ENCODE measurements around the gene DHCR24.

Gene DHCR24

DNA sequence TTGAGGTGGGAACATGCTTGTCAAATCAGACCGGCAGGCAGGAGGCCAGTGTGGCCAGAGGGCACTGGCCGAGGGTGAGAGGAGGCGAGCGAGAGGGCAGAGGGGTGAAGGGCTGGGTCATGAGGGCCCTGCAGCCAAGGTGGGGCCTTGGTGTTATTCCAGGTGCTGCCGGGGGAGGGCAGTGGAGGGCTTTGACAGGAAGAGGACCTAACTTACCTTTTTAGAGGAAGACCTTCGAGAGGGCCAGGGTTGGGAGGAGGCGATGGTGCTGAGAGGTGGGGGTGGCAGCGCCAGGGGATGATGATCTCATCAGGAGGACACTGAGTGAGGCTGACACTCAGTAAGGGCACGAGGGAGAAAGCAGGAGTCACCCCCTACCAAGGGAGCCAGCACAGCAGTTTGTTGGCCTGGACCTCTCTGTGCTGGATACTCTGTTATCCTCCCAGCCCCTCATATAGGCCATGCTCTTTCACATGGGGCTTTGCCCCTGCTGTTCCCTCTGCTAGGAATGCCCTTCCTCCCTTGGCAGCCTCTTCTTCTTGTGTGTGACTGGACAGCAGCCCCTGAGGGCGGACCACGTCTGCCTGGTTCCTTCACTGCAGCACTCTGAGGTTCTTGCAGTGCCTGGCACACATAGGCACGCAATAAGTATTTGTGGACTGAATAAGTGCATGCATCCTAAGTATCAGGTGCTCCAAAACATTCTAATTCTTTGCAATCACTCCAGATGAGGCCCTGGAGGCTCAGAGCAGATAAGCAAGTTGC, 78.4 kb downstream of the DHCR24 start:
- DNase-seq (ENCODE audit: low read depth): no peak
- H3K4me3 ChIP-seq (ENCODE audit: low read depth, low read length): no peak overlapping the region

GRCh38 chr1:54807756-54808155, 79.2 kb downstream of the DHCR24 start:
- DNase-seq (ENCODE audit: low read depth): no peak

GRCh38 chr1:54806931-54807611, 79.9 kb downstream of the DHCR24 start:
- no peak for DNase-seq (ENCODE audit: low read depth)
- no peak overlapping the region for H3K4me3 ChIP-seq (ENCODE audit: low read depth, low read length)

More at GRCh38 chr1:54807756-54808155, 79.2 kb downstream of the DHCR24 start:
- no peak overlapping the region for H3K4me3 ChIP-seq (ENCODE audit: low read depth, low read length)

DNA sequence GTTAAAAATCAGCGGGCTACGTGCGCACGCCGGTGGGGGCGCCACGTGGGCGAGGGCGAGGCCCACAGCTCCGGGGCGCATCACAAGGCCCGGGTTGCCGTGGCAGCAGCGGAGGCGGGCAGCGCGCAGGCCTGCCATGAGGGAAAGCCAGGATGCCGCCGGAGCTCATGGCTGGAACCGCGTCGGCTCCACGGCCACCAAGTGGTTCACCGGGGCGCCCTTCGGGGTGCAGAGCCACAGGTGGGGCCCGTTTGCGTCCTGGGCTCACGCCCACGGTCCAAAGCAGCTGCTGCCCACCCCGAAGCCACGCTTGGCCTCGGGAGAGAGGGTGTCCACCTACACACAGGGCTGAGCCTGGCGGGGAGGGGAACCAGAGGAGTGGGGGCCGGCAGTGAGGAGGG, 81.0 kb downstream of the DHCR24 start:
- no peak overlapping the region for H3K4me3 ChIP-seq (ENCODE audit: low read depth, low read length)
- DNase-seq (ENCODE audit: low read depth): no peak

- DNase-seq (ENCODE audit: low read depth): no peak
- no peak overlapping the region for H3K4me3 ChIP-seq (ENCODE audit: low read depth, low read length)
These were observed 81.5 kb downstream of the DHCR24 start for GRCh38 chr1:54805466-54805865.

DNA sequence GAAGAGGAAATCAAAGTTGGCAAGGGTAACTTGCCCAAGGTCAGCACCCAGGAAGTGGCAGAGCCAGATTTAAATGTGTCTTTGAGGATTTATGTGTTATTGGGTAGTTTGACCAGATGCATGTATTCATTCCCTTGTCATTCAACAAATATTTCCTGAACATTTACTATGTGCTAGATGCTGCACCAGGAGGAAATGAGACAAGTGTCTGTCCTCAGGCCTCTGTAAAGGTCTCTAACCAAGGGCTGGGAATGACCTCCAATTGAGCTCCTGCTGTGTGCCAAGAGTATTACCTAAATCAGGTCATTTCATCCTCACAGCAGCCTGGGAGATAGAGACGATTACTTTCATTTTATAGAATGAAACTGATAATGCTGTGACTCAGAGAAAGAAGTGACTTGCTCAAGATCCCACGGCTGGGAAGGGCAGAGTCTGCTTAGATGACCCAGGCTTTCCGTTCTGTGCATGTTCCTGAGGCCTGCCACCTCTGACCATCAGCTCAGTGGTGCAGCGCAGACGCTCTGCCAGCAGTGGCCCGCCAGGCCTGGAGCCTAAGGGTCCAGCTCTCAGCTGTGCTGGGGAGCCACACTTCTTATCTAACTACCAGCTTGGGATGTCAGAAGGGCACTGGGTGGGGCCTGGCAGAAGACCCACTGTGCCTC, 82.4 kb downstream of the DHCR24 start:
- no peak for DNase-seq (ENCODE audit: low read depth)
- H3K4me3 ChIP-seq (ENCODE audit: low read depth, low read length): no peak overlapping the region

- DNase-seq (ENCODE audit: low read depth): no peak
- H3K4me3 ChIP-seq (ENCODE audit: low read depth, low read length): no peak overlapping the region
These were observed 83.1 kb downstream of the DHCR24 start for GRCh38 chr1:54803761-54804470.

GRCh38 chr1:54800899-54801759, 85.9 kb downstream of the DHCR24 start, which contains the start of gene TTC22:
Gene TTC22 (minus strand): TSS chr1:54801323. CDS start chr1:54801163, 160 bp downstream.
- peak within 1 kb of the TSS; percentile 5 for H3K4me3 ChIP-seq (ENCODE audit: low read depth, low read length)
- DNase-seq (ENCODE audit: low read depth): no peak

GRCh38 chr1:54800041-54800898, 86.7 kb downstream of the DHCR24 start:
- H3K4me3 ChIP-seq (ENCODE audit: low read depth, low read length): no peak overlapping the region
- no peak for DNase-seq (ENCODE audit: low read depth)

All from skeletal muscle cell (primary cell).